C4-2B (cell line): Measurements from ENCODE around the gene ZNF423.

ENCODE experiments used
- CTCF ChIP-seq: fragments of 450-650 bp; conservative IDR thresholded peaks from 2 replicates; pipeline ENCODE4 v1.5.1; 2017; ENCODE audit warnings: mild to moderate bottlenecking
- ZFX ChIP-seq: fragments of 450-650 bp; IDR thresholded peaks from 2 replicates; pipeline ENCODE4 v1.6.1; 2017

- TF ChIP-seq CTCF (no peak), ZFX (no peak)
These were observed 252.0 kb downstream of the ZNF423 start for GRCh38 chr16:49603956-49604355.
